Measurements from ENCODE around the gene BRCA2. TPM values are rescaled to one million over a fixed set of nuclear protein-coding genes. Genes with fewer than 3 reads are reported as not detected.

The BRCA2 gene
- total RNA-seq, 1 experiment from 2014 or later = 14.5 TPM

DNA sequence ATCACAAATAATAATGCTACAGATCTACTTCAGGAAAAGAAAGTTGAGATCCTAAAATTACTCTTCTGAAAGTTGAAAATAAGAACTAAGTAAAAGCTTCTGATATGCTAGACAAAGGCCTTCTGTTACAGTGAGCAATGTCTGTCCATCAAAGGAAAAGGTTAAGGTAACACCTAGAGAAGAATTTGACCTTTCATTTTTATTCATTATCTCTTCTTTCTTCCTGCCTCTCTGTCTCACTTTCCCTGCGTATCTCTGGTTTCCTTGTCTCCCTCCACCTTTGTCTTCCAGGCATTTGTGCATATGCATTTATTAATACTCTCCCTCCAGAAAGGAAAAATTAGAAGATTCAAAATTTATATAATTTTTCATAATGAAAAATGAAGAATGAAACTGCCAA, 49.2 kb upstream of the BRCA2 start:
- POLR2A ChIA-PET (ENCODE audit: unreplicated experiment) = no interaction called here
- BruUV-seq (replicated peaks) = no TSS peak
- intact Hi-C loops (cut with micrococcal nuclease; ENCODE audit: unreplicated experiment) = no loop called here

GRCh38 chr13:32267836-32268439, 47.4 kb upstream of the BRCA2 start:
- Histone ChIP-seq H4K20me1 (ENCODE audit: insufficient read depth) (no peaks in the 10 kb centered on the region), H3K9me2 (ENCODE audit: insufficient read depth) (no peaks in the 10 kb centered on the region), H3K27ac (no peak overlapping the region), H3K9me3 (ENCODE audit: insufficient read depth, low read depth) (no peaks in the 10 kb centered on the region), H2AFZ (no peak overlapping the region), H3K79me2 (ENCODE audit: low read depth) (no peaks in the 10 kb centered on the region), H3K4me1 (replicated peaks; ENCODE audit: insufficient read depth) (no peaks in the 10 kb centered on the region), H3K4me3 (no peak overlapping the region), H3K27me3 (ENCODE audit: insufficient read depth, low read depth) (no peaks in the 10 kb centered on the region), H3K4me2 (no peak overlapping the region), H3F3A (ENCODE audit: insufficient read depth, low read depth) (no peaks in the 10 kb centered on the region), H3K36me3 (ENCODE audit: low read depth) (no peaks in the 10 kb centered on the region)
- intact Hi-C loops (cut with micrococcal nuclease; ENCODE audit: unreplicated experiment) = no loop called here
- TF ChIP-seq EZH2 (IDR thresholded peaks at IDR 0.05; ENCODE audit: low read depth) = no peak
- TF ChIP-seq, protein P1, sequence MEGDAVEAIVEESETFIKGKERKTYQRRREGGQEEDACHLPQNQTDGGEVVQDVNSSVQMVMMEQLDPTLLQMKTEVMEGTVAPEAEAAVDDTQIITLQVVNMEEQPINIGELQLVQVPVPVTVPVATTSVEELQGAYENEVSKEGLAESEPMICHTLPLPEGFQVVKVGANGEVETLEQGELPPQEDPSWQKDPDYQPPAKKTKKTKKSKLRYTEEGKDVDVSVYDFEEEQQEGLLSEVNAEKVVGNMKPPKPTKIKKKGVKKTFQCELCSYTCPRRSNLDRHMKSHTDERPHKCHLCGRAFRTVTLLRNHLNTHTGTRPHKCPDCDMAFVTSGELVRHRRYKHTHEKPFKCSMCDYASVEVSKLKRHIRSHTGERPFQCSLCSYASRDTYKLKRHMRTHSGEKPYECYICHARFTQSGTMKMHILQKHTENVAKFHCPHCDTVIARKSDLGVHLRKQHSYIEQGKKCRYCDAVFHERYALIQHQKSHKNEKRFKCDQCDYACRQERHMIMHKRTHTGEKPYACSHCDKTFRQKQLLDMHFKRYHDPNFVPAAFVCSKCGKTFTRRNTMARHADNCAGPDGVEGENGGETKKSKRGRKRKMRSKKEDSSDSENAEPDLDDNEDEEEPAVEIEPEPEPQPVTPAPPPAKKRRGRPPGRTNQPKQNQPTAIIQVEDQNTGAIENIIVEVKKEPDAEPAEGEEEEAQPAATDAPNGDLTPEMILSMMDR (conservative IDR thresholded peaks at IDR 0.05) = peak; percentile 85
- CTCF ChIA-PET = interaction anchor here (0.6 to 1.1 kb wide), 2 partner anchors 358 to 1107 kb away, joined by 3 read pairs; no protein-coding TSS in a partner anchor
- DNase-seq = peak in 1 of 2 experiments; percentile 33
- no TSS peak for BruUV-seq (replicated peaks)
- POLR2A ChIA-PET (ENCODE audit: unreplicated experiment) = interaction anchor here (0.7 kb wide), 1 partner anchor 12 kb away, joined by 4 read pairs; no protein-coding TSS in a partner anchor

More for the DNA sequence above, 49.2 kb upstream of the BRCA2 start:
- Histone ChIP-seq H3F3A (ENCODE audit: insufficient read depth, low read depth) (no peaks in the 10 kb centered on the region), H2AFZ (no peak overlapping the region), H3K27me3 (ENCODE audit: insufficient read depth, low read depth) (no peaks in the 10 kb centered on the region), H3K9me2 (ENCODE audit: insufficient read depth) (no peaks in the 10 kb centered on the region), H4K20me1 (ENCODE audit: insufficient read depth) (no peaks in the 10 kb centered on the region), H3K36me3 (ENCODE audit: low read depth) (no peaks in the 10 kb centered on the region), H3K79me2 (ENCODE audit: low read depth) (no peaks in the 10 kb centered on the region), H3K4me2 (no peak overlapping the region), H3K9me3 (ENCODE audit: insufficient read depth, low read depth) (no peaks in the 10 kb centered on the region), H3K27ac (no peak overlapping the region), H3K4me1 (replicated peaks; ENCODE audit: insufficient read depth) (no peaks in the 10 kb centered on the region), H3K4me3 (no peak overlapping the region)
- TF ChIP-seq, protein P1 (conservative IDR thresholded peaks at IDR 0.05) = no peak
- TF ChIP-seq EZH2 (IDR thresholded peaks at IDR 0.05; ENCODE audit: low read depth) = no peak
- CTCF ChIA-PET = no interaction called here
- no peak for DNase-seq

GRCh38 chr13:32272021-32272683, 43.2 kb upstream of the BRCA2 start:
- Histone ChIP-seq H3K4me1 (replicated peaks; ENCODE audit: insufficient read depth) (no peaks in the 10 kb centered on the region), H3K4me2 (no peak overlapping the region), H3K4me3 (no peak overlapping the region), H3K27ac (no peak overlapping the region), H4K20me1 (ENCODE audit: insufficient read depth) (no peaks in the 10 kb centered on the region), H3K9me2 (ENCODE audit: insufficient read depth) (no peaks in the 10 kb centered on the region), H3K9me3 (ENCODE audit: insufficient read depth, low read depth) (no peaks in the 10 kb centered on the region), H3K79me2 (ENCODE audit: low read depth) (no peaks in the 10 kb centered on the region), H3K27me3 (ENCODE audit: insufficient read depth, low read depth) (no peaks in the 10 kb centered on the region), H2AFZ (no peak overlapping the region), H3K36me3 (ENCODE audit: low read depth) (no peaks in the 10 kb centered on the region), H3F3A (ENCODE audit: insufficient read depth, low read depth) (no peaks in the 10 kb centered on the region)
- DNase-seq = peak in 1 of 2 experiments; percentile 60
- BruUV-seq (replicated peaks) = no TSS peak
- POLR2A ChIA-PET (ENCODE audit: unreplicated experiment) = no interaction called here
- TF ChIP-seq, protein P1 (conservative IDR thresholded peaks at IDR 0.05) = no peak
- intact Hi-C loops (cut with micrococcal nuclease; ENCODE audit: unreplicated experiment) = no loop called here
- CTCF ChIA-PET = interaction anchor here (0.6 kb wide), 1 partner anchor 1530 kb away, joined by 5 read pairs; no protein-coding TSS in a partner anchor
